ENCODE measurements around the gene SP110. TPM values are rescaled to one million over a fixed set of nuclear protein-coding genes. Genes with fewer than 3 reads are reported as not detected.
A peak's percentile ranks its signal among the peaks of the same experiment; 100 is the strongest.

Gene SP110
- total RNA-seq, 2 donors from 2014 or later = 118 to 128 TPM

- peaks cover 51% of the 10 kb centered on the region for H3K4me1 Mint-ChIP-seq (ENCODE audit: low read depth)
- no peak overlapping the region for H3K27ac Mint-ChIP-seq
- H3K36me3 Mint-ChIP-seq (ENCODE audit: insufficient read depth in 2 of 2) = peaks cover 0 to 1% of the 10 kb centered on the region in 2 donors
- no peak for DNase-seq
- H3K9me3 Mint-ChIP-seq = peaks cover 0 to under 1% of the 10 kb centered on the region in 2 donors
- no peak overlapping the region for H3K4me3 Mint-ChIP-seq
- no peaks in the 10 kb centered on the region for H3K27me3 Mint-ChIP-seq (ENCODE audit: low read depth)
- ATAC-seq (replicated peaks in 1 of 2) = no peak
These were observed 62.7 kb downstream of the SP110 start for GRCh38 chr2:230156782-230157699.

GRCh38 chr2:230155359-230155758, 64.4 kb downstream of the SP110 start:
- H3K36me3 Mint-ChIP-seq (ENCODE audit: insufficient read depth in 2 of 2) = peaks cover 0 to 1% of the 10 kb centered on the region in 2 donors
- no peaks in the 10 kb centered on the region for H3K27me3 Mint-ChIP-seq (ENCODE audit: low read depth)
- H3K9me3 Mint-ChIP-seq = peaks cover 0 to 3% of the 10 kb centered on the region in 2 donors
- ATAC-seq (replicated peaks in 1 of 2) = peak; percentile 52 to 68
- peaks cover 36% of the 10 kb centered on the region for H3K4me1 Mint-ChIP-seq (ENCODE audit: low read depth)
- H3K4me3 Mint-ChIP-seq = no peak overlapping the region
- peak in 1 of 2 donors; percentile 29 for DNase-seq
- H3K27ac Mint-ChIP-seq = peak overlapping the region; percentile 70

GRCh38 chr2:230153390-230153976, 66.3 kb downstream of the SP110 start:
- Mint-ChIP-seq H3K9me3 (peaks cover 0 to 3% of the 10 kb centered on the region in 2 donors), H3K4me1 (ENCODE audit: low read depth) (peaks cover 24% of the 10 kb centered on the region), H3K4me3 (no peak overlapping the region), H3K27ac (no peak overlapping the region), H3K27me3 (ENCODE audit: low read depth) (no peaks in the 10 kb centered on the region), H3K36me3 (ENCODE audit: insufficient read depth in 2 of 2) (peaks cover 0 to 1% of the 10 kb centered on the region in 2 donors)
- no peak for DNase-seq
- no peak for ATAC-seq (replicated peaks in 1 of 2)

GRCh38 chr2:230152334-230152733, 67.5 kb downstream of the SP110 start:
- Mint-ChIP-seq H3K9me3 (peaks cover 0 to 3% of the 10 kb centered on the region in 2 donors), H3K27me3 (ENCODE audit: low read depth) (no peaks in the 10 kb centered on the region), H3K4me3 (no peak overlapping the region), H3K36me3 (ENCODE audit: insufficient read depth in 2 of 2) (peaks cover 0 to 1% of the 10 kb centered on the region in 2 donors), H3K27ac (no peak overlapping the region), H3K4me1 (ENCODE audit: low read depth) (peaks cover 24% of the 10 kb centered on the region)
- no peak for ATAC-seq (replicated peaks in 1 of 2)
- DNase-seq = no peak

GRCh38 chr2:230144355-230144754, 75.4 kb downstream of the SP110 start:
- DNase-seq (no peak), ATAC-seq (replicated peaks in 1 of 2) (no peak)
- Mint-ChIP-seq H3K4me1 (ENCODE audit: low read depth) (no peaks in the 10 kb centered on the region), H3K27ac (no peak overlapping the region), H3K36me3 (ENCODE audit: insufficient read depth in 2 of 2) (peaks cover 6% of the 10 kb centered on the region in 2 donors), H3K27me3 (ENCODE audit: low read depth) (no peaks in the 10 kb centered on the region), H3K9me3 (peaks cover 8 to 12% of the 10 kb centered on the region in 2 donors), H3K4me3 (no peak overlapping the region)

- Mint-ChIP-seq H3K9me3 (peaks cover 8 to 12% of the 10 kb centered on the region in 2 donors), H3K27me3 (ENCODE audit: low read depth) (no peaks in the 10 kb centered on the region), H3K27ac (no peak overlapping the region), H3K4me1 (ENCODE audit: low read depth) (peaks cover 10% of the 10 kb centered on the region), H3K4me3 (no peak overlapping the region), H3K36me3 (ENCODE audit: insufficient read depth in 2 of 2) (peaks cover 6% of the 10 kb centered on the region in 2 donors)
- no peak for DNase-seq
- no peak for ATAC-seq (replicated peaks in 1 of 2)
These were observed 79.1 kb downstream of the SP110 start for GRCh38 chr2:230140667-230141066.

GRCh38 chr2:230137902-230138539, 81.8 kb downstream of the SP110 start:
- no peak overlapping the region for H3K27ac Mint-ChIP-seq
- peak; percentile 89 to 91 for ATAC-seq (replicated peaks in 1 of 2)
- H3K9me3 Mint-ChIP-seq = peaks cover 8 to 12% of the 10 kb centered on the region in 2 donors
- no peak overlapping the region for H3K4me3 Mint-ChIP-seq
- DNase-seq = no peak
- H3K27me3 Mint-ChIP-seq (ENCODE audit: low read depth) = no peaks in the 10 kb centered on the region
- H3K4me1 Mint-ChIP-seq (ENCODE audit: low read depth) = peaks cover 10% of the 10 kb centered on the region
- H3K36me3 Mint-ChIP-seq (ENCODE audit: insufficient read depth in 2 of 2) = peaks cover 6% of the 10 kb centered on the region in 2 donors

- H3K36me3 Mint-ChIP-seq (ENCODE audit: insufficient read depth in 2 of 2) = peaks cover 3% of the 10 kb centered on the region in 2 donors
- H3K9me3 Mint-ChIP-seq = peaks cover 3 to 4% of the 10 kb centered on the region in 2 donors
- no peak overlapping the region for H3K4me3 Mint-ChIP-seq
- ATAC-seq (replicated peaks in 1 of 2) (no peak), DNase-seq (no peak)
- no peaks in the 10 kb centered on the region for H3K27me3 Mint-ChIP-seq (ENCODE audit: low read depth)
- no peak overlapping the region for H3K27ac Mint-ChIP-seq
- peaks cover 10% of the 10 kb centered on the region for H3K4me1 Mint-ChIP-seq (ENCODE audit: low read depth)
These were observed 84.7 kb downstream of the SP110 start for GRCh38 chr2:230135130-230135525.

- Mint-ChIP-seq H3K27me3 (ENCODE audit: low read depth) (no peaks in the 10 kb centered on the region), H3K4me1 (ENCODE audit: low read depth) (peaks cover 10% of the 10 kb centered on the region), H3K4me3 (no peak overlapping the region), H3K27ac (no peak overlapping the region), H3K36me3 (ENCODE audit: insufficient read depth in 2 of 2) (peaks cover 1 to 2% of the 10 kb centered on the region in 2 donors), H3K9me3 (no peaks in the 10 kb centered on the region)
- DNase-seq = no peak
- no peak for ATAC-seq (replicated peaks in 1 of 2)
These were observed 85.2 kb downstream of the SP110 start for GRCh38 chr2:230134496-230135129.

GRCh38 chr2:230131366-230131765, 88.4 kb downstream of the SP110 start:
- DNase-seq (no peak), ATAC-seq (replicated peaks in 1 of 2) (no peak)
- H3K4me1 Mint-ChIP-seq (ENCODE audit: low read depth) = no peaks in the 10 kb centered on the region
- H3K4me3 Mint-ChIP-seq = no peak overlapping the region
- peaks cover 1 to 2% of the 10 kb centered on the region in 2 donors for H3K36me3 Mint-ChIP-seq (ENCODE audit: insufficient read depth in 2 of 2)
- H3K27me3 Mint-ChIP-seq (ENCODE audit: low read depth) = no peaks in the 10 kb centered on the region
- no peak overlapping the region for H3K27ac Mint-ChIP-seq
- H3K9me3 Mint-ChIP-seq = no peaks in the 10 kb centered on the region

- Mint-ChIP-seq H3K27me3 (ENCODE audit: low read depth) (no peaks in the 10 kb centered on the region), H3K36me3 (ENCODE audit: insufficient read depth in 2 of 2) (peaks cover 1 to 2% of the 10 kb centered on the region in 2 donors)
These were observed 89.0 kb downstream of the SP110 start for GRCh38 chr2:230130668-230131364.

GRCh38 chr2:230129343-230129742, 90.4 kb downstream of the SP110 start:
- Mint-ChIP-seq H3K27ac (no peak overlapping the region), H3K27me3 (ENCODE audit: low read depth) (no peaks in the 10 kb centered on the region), H3K4me1 (ENCODE audit: low read depth) (peaks cover 14% of the 10 kb centered on the region), H3K36me3 (ENCODE audit: insufficient read depth in 2 of 2) (peaks cover 1 to 2% of the 10 kb centered on the region in 2 donors), H3K4me3 (no peak overlapping the region), H3K9me3 (no peaks in the 10 kb centered on the region)
- ATAC-seq (replicated peaks in 1 of 2) (no peak), DNase-seq (no peak)

More at GRCh38 chr2:230130668-230131364, 89.0 kb downstream of the SP110 start:
- Mint-ChIP-seq H3K9me3 (no peaks in the 10 kb centered on the region), H3K4me1 (ENCODE audit: low read depth) (no peaks in the 10 kb centered on the region), H3K27ac (no peak overlapping the region), H3K4me3 (no peak overlapping the region)
- no peak for DNase-seq
- no peak for ATAC-seq (replicated peaks in 1 of 2)
